Stomach (tissue), 9 donors: Measurements from ENCODE around the gene C6orf89. TPM values are rescaled to one million over a fixed set of nuclear protein-coding genes. Genes with fewer than 3 reads are reported as not detected.

Source experiments
- DNase-seq, 2 donors: peaks; one replicate each; pipeline versions ENCODE4 v3.0.0 to v3.0.0-alpha.2; 2013 to 2019
- H3K27ac ChIP-seq, 5 donors: fragments of 200-600 bp in 4 of 5; sonication (generic) in 4 of 5; one replicate each; pipeline ENCODE4 v1.5.1; 2013 to 2019; ENCODE audit warnings: mild to moderate bottlenecking in 1 of 5, moderate library complexity in 1 of 5
- H3K27me3 ChIP-seq, 3 donors: fragments of 200-600 bp; sonication (generic); one replicate each; pipeline ENCODE4 v1.5.1; 2017 to 2019; ENCODE audit warnings: mixed run types in 1 of 3
- H3K36me3 ChIP-seq, 4 donors: fragments of 200-600 bp; sonication (generic); 1 replicate in 3 of 4; 2 replicates in 1 of 4; pipeline ENCODE4 v1.5.1; 2016 to 2019
- H3K4me1 ChIP-seq, 4 donors: fragments of 200-600 bp; sonication (generic); one replicate each; pipeline ENCODE4 v1.5.1; 2016 to 2019
- H3K4me3 ChIP-seq, 4 donors: fragments of 200-600 bp; sonication (generic) in 3 of 4; one replicate each; pipeline ENCODE4 v1.5.1; 2016 to 2019; ENCODE audit warnings: mild to moderate bottlenecking in 1 of 4
- H3K9me3 ChIP-seq, 4 donors: fragments of 200-600 bp; sonication (generic); one replicate each; pipeline ENCODE4 v1.5.1; 2016 to 2019
- EP300 ChIP-seq: sonication (generic); formaldehyde crosslinking; IDR thresholded peaks from one replicate; pipeline ENCODE4 v1.6.1; 2017; ENCODE audit warnings: antibody characterized with exemption
- POLR2A ChIP-seq, 4 donors: fragments of 450-650 bp; IDR thresholded peaks; one replicate each; pipeline ENCODE4 v1.6.1; 2016; ENCODE audit warnings: antibody characterized with exemption in 4 of 4, control low read depth in 2 of 4, mild to moderate bottlenecking in 1 of 4, moderate library complexity in 1 of 4
- POLR2AphosphoS5 ChIP-seq, 3 donors: sonication (generic); formaldehyde crosslinking; IDR thresholded peaks; one replicate each; pipeline ENCODE4 v1.6.1; 2016; ENCODE audit warnings: antibody characterized with exemption in 3 of 3
- WGBS, 5 donors: extraction: QIAGEN DNeasy Blood & Tissue Kit in 3 of 5; methylation state at CpG; one replicate each; pipeline versions ENCODE4 v1.1.5 to v1.1.7; 2013 to 2018; 5-methylcytosine and 5-hydroxymethylcytosine counted together
- intact Hi-C: fragments of 100-400 bp; cut with DNase I; formaldehyde crosslinking; loops from one replicate; pipeline ENCODE4 v1.15.1; 2023; ENCODE audit warnings: low total_unique reads
- polyA plus RNA-seq, 3 donors: library from polyadenylated mRNA; stranded (reverse); fragments of 200-250 nt; gene quantifications; one replicate each; pipeline ENCODE4 v1.2.3, GENCODE V29; 2013
- total RNA-seq, 5 donors: library from RNA; depleted of rRNA; stranded (reverse); fragments of >200 nt; gene quantifications; one replicate each; pipeline versions ENCODE4 v1.1.0 to v1.2.3, GENCODE V29; 2014 to 2016
- TF ChIP-seq, protein P1 (sequence below), 7 experiments: fragments of 450-650 bp in 4 of 7; fragments of 200-600 bp in 3 of 7; sonication (generic) in 3 of 7; IDR thresholded peaks; one replicate each; pipeline ENCODE4 v1.5.1; 2016 to 2019; ENCODE audit warnings: antibody characterized with exemption in 7 of 7, control low read depth in 2 of 7, mild to moderate bottlenecking in 1 of 7
- donor health status: healthy with polysubstance abuse.
- donor health status: Bipolar disorder and iron deficiency.
- donor health status: healthy.

Gene C6orf89
- total and polyA plus RNA-seq, 8 donors: 7.0 to 47.2 (median 25.1) TPM

DNA sequence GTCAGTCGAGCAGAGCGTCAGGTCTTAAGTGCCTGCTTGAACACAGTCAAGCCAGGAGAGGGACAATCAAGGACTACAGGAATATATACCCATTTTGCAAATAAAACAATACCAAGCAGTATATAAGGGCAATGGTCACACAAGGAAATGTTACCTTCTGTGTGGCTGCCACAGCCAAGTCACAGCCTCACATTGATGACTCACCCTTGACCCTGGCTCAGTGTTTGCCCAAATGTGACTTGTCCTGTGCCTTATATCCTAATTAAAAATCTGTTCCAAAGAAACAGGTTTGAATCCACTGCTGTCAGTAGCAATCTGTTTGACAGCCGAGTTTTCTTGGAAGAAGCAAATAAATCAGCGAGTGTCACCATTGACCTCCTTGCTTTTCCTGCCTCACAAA, 34.3 kb downstream of the C6orf89 start:
- DNase-seq: no peak
- Histone ChIP-seq H3K27ac (peak overlapping the region in 4 of 5 donors; percentile 11 to 84 (median 52)), H3K27me3 (no peaks in the 10 kb centered on the region), H3K9me3 (no peaks in the 10 kb centered on the region), H3K4me1 (peaks cover 10 to 39% (median 20%) of the 10 kb centered on the region in 4 donors), H3K36me3 (peaks cover 42 to 100% (median 96%) of the 10 kb centered on the region in 4 donors), H3K4me3 (no peak overlapping the region)
- 82 to 91% (median 88%) methylated on average over 4 of the region's 4 CpGs for WGBS, 5 donors
- intact Hi-C loops: no loop called here
- TF ChIP-seq, protein P1, sequence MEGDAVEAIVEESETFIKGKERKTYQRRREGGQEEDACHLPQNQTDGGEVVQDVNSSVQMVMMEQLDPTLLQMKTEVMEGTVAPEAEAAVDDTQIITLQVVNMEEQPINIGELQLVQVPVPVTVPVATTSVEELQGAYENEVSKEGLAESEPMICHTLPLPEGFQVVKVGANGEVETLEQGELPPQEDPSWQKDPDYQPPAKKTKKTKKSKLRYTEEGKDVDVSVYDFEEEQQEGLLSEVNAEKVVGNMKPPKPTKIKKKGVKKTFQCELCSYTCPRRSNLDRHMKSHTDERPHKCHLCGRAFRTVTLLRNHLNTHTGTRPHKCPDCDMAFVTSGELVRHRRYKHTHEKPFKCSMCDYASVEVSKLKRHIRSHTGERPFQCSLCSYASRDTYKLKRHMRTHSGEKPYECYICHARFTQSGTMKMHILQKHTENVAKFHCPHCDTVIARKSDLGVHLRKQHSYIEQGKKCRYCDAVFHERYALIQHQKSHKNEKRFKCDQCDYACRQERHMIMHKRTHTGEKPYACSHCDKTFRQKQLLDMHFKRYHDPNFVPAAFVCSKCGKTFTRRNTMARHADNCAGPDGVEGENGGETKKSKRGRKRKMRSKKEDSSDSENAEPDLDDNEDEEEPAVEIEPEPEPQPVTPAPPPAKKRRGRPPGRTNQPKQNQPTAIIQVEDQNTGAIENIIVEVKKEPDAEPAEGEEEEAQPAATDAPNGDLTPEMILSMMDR (IDR thresholded peaks at IDR 0.05): no peak
- peak in 1 of 3 donors; percentile 35 for TF ChIP-seq POLR2AphosphoS5 (IDR thresholded peaks at IDR 0.05)

DNA sequence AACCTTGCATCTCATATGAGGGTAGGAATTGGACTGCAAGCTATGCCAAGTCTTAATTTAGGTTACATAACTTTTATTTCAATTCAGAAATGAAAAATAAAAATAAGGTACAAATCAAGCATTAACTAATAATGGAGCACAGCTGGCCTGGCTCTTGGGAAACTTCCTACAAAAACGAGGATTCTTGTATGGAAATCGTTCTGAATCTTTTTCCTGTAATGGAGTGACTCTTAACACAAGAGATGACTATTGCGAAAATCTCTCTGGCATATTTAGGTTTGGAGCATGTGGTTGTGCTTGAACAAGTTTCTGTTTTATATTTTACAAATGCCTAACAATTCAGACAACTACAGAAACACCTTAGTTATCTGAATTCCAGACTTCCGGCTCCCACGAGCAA, 34.8 kb downstream of the C6orf89 start:
- WGBS, 5 donors: 77 to 91% (median 88%) methylated on average over 5 of the region's 5 CpGs
- peak overlapping the region in 4 of 5 donors; percentile 11 to 84 (median 54) for H3K27ac ChIP-seq
- TF ChIP-seq, protein P1 (IDR thresholded peaks at IDR 0.05): no peak

DNA sequence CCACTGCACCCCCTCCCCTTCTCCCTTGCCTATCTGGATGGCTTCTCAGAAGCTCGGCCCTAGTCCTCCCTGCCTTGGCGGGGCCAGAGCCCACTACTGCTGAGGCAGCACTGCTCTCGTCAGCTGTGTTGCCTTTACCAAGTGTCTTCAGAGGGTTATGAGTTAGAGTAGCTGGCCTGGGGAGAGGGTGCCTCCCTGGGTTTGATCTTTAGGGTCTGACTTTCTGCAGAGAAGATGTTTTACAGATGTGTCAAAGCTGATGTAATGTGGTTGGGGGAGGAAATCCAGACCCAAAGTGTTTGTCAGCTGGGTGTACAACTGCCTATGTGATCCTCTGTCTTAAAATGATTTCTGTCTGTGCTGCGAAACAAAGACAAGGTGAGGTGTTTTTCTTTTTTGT, 38.4 kb downstream of the C6orf89 start:
- TF ChIP-seq POLR2A (IDR thresholded peaks at IDR 0.05) (no peak), POLR2AphosphoS5 (IDR thresholded peaks at IDR 0.05) (no peak), EP300 (no peak)
- TF ChIP-seq, protein P1 (IDR thresholded peaks at IDR 0.05): no peak
- peak in 1 of 2 donors; percentile 37 for DNase-seq
- 84 to 94% (median 89%) methylated on average over 4 of the region's 4 CpGs for WGBS, 5 donors
- Histone ChIP-seq H3K9me3 (no peaks in the 10 kb centered on the region), H3K4me3 (no peak overlapping the region), H3K4me1 (peaks cover 9 to 39% (median 23%) of the 10 kb centered on the region in 4 donors), H3K27me3 (no peaks in the 10 kb centered on the region), H3K27ac (no peak overlapping the region), H3K36me3 (peaks cover 28 to 72% (median 66%) of the 10 kb centered on the region in 4 donors)
- intact Hi-C loops: no loop called here

More for the DNA sequence above, 34.8 kb downstream of the C6orf89 start:
- intact Hi-C loops: no loop called here
- Histone ChIP-seq H3K4me1 (peaks cover 10 to 39% (median 20%) of the 10 kb centered on the region in 4 donors), H3K36me3 (peaks cover 41 to 100% (median 96%) of the 10 kb centered on the region in 4 donors), H3K27me3 (no peaks in the 10 kb centered on the region), H3K4me3 (no peak overlapping the region), H3K9me3 (no peaks in the 10 kb centered on the region)
- DNase-seq: no peak

DNA sequence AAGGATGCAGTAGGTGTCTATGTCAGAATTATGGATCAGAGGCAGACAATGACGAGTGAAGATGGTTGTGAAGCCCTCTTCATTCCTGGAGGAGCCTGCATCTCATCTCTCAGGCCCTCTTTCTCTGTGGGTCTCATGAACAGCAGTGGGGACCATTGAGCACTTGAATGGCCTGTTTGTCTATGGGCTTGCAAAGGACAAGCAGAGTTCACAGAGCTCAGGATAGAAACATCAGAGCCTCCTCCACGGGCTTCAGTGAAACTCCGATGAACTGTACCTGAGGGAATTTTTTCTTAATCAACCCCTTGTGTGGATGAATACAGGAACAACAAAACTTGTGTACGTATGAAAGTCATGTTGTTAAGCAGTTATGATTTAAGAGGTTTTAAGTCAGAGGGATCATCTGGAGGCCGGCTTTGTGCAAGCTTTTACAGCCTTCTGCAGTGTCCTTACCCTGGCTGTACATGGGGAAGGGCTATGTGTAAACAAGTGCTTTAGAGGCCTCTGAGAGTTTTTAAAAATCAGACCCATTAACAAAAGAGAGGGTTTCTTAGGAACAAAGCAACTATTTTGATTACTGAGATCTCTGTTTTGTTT, 39.1 kb downstream of the C6orf89 start:
- TF ChIP-seq, protein P1 (IDR thresholded peaks at IDR 0.05): no peak
- TF ChIP-seq EP300: no peak
- no peak for TF ChIP-seq POLR2AphosphoS5 (IDR thresholded peaks at IDR 0.05)
- TF ChIP-seq POLR2A (IDR thresholded peaks at IDR 0.05): no peak
- Histone ChIP-seq H3K27ac (no peak overlapping the region), H3K27me3 (no peaks in the 10 kb centered on the region), H3K4me1 (peaks cover 9 to 33% (median 21%) of the 10 kb centered on the region in 4 donors), H3K9me3 (no peaks in the 10 kb centered on the region), H3K36me3 (peaks cover 28 to 64% (median 59%) of the 10 kb centered on the region in 4 donors), H3K4me3 (no peak overlapping the region)
- no peak for DNase-seq
- 68 to 82% (median 78%) methylated on average over 5 of the region's 5 CpGs for WGBS, 5 donors
- intact Hi-C loops: no loop called here
